ACC112 (cell line): ENCODE results near the gene SFXN2.

ENCODE experiments used
- H2AFZ ChIP-seq: fragments of 200-600 bp; sonication (generic); one replicate; pipeline ENCODE4 v1.6.0; 2017; ENCODE audit warnings: antibody characterized with exemption, low read length; ENCODE audit not compliant: unreplicated experiment
- H3K27ac ChIP-seq: fragments of 200-600 bp; sonication (generic); 2 replicates; pipeline ENCODE4 v1.5.1; 2014; ENCODE audit warnings: low read depth, mild to moderate bottlenecking, antibody characterized with exemption, low read length, moderate library complexity
- H3K27me3 ChIP-seq: fragments of 200-600 bp; sonication (generic); 2 replicates; pipeline ENCODE4 v1.6.1; 2014; ENCODE audit warnings: mild to moderate bottlenecking, antibody characterized with exemption, low read length, moderate library complexity, mixed read lengths; ENCODE audit not compliant: insufficient read depth
- H3K36me3 ChIP-seq: fragments of 200-600 bp; sonication (generic); 2 replicates; pipeline ENCODE4 v1.6.1; 2016; ENCODE audit warnings: mild to moderate bottlenecking, antibody characterized with exemption, low read length, moderate library complexity, mixed read lengths; ENCODE audit not compliant: insufficient read depth
- H3K4me1 ChIP-seq: fragments of 200-600 bp; sonication (generic); one replicate; pipeline ENCODE4 v1.6.1; 2016; ENCODE audit warnings: low read length, mixed read lengths; ENCODE audit not compliant: insufficient read depth, unreplicated experiment, control insufficient read depth
- H3K4me3 ChIP-seq: fragments of 200-600 bp; sonication (generic); 2 replicates; pipeline ENCODE4 v1.5.1; 2014; ENCODE audit warnings: mild to moderate bottlenecking, low read depth, low read length
- H3K79me2 ChIP-seq: fragments of 200-600 bp; sonication (generic); one replicate; pipeline ENCODE4 v1.6.0; 2016; ENCODE audit warnings: low read length; ENCODE audit not compliant: control insufficient read depth, unreplicated experiment, insufficient read depth

Gene SFXN2

DNA sequence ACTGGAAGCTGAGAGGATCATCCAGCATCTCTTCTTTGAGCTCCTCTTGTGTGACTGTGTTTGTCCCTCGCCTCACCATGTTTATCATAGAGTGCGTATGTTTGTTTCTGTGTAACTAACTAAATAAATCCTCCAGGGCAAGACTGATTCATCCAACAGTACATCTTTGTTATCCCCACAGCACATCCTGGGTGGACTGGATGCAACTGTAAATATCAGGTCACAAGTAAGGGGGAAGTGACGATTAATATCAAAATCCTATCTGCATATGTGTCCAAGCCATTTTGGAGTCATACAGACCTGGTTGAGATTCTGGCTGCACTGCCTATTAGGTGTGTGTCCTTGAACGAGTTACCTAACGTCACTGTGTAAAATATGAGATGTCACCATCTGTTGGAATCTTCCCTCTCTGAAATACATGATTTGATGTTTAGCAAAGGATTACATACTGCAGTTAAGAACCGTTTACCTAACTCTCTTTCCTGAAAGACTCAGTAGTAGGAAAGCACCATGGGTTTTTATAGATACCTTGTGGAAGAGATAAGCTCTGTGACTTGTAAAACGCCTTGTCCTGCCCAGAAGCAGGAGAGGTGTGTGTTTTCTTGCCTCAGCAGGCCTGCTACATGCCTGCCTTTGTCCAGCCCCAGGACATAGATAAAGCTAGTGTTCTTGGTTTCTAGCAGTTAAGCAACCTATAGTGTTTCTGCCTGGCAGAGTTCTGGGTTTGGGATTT, 55.1 kb downstream of the SFXN2 start:
- peaks cover 21% of the 10 kb centered on the region for H3K79me2 ChIP-seq
- H3K27me3 ChIP-seq = no peaks in the 10 kb centered on the region
- no peak overlapping the region for H2AFZ ChIP-seq
- no peak overlapping the region for H3K27ac ChIP-seq
- H3K4me3 ChIP-seq = no peak overlapping the region
- no peaks in the 10 kb centered on the region for H3K36me3 ChIP-seq
- H3K4me1 ChIP-seq = peaks cover 28% of the 10 kb centered on the region

DNA sequence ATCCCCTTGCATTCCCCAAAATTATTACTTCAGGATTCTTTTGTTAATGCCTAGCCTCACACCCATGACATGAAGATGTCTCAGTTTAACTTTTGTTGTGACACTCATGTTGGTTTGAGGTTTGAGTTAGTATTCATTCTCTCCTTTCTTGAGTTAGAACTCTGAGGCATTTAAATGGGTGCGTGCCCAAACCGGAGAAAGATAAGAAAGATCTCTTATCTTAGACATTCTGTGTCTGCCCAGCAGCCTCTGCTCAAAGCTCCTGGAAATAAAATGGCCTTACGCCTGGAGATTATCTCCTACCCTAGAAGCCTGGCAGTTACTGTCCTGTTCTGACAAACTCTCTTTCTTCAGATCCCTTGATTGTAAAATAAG, 55.7 kb downstream of the SFXN2 start:
- Histone ChIP-seq H3K27me3 (no peaks in the 10 kb centered on the region), H3K4me1 (peaks cover 33% of the 10 kb centered on the region), H3K27ac (no peak overlapping the region), H3K36me3 (no peaks in the 10 kb centered on the region), H3K4me3 (no peak overlapping the region), H2AFZ (no peak overlapping the region), H3K79me2 (peaks cover 20% of the 10 kb centered on the region)

DNA sequence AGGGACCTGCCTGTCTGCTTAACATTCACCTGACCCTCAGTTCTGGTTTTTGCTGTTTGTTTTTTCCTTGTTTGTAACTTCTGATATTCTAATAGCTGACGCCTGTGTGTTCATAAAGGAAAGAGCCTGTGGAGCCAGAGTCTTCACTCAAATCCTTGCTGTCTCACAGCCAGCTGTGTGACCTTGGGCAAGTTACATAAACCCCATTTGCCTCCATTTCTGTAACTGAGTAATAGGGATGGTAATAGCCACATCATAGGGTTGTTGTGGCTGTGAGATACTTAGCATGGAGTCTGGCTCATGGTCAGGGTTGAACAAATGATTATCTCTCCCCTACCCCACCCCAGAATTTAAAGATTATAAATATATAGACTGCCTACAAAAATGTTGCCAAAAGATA, 56.4 kb downstream of the SFXN2 start:
- no peaks in the 10 kb centered on the region for H3K36me3 ChIP-seq
- H3K4me1 ChIP-seq = peaks cover 40% of the 10 kb centered on the region
- H3K4me3 ChIP-seq = no peak overlapping the region
- H3K27me3 ChIP-seq = no peaks in the 10 kb centered on the region
- H3K27ac ChIP-seq = no peak overlapping the region
- peaks cover 21% of the 10 kb centered on the region for H3K79me2 ChIP-seq
- no peak overlapping the region for H2AFZ ChIP-seq

DNA sequence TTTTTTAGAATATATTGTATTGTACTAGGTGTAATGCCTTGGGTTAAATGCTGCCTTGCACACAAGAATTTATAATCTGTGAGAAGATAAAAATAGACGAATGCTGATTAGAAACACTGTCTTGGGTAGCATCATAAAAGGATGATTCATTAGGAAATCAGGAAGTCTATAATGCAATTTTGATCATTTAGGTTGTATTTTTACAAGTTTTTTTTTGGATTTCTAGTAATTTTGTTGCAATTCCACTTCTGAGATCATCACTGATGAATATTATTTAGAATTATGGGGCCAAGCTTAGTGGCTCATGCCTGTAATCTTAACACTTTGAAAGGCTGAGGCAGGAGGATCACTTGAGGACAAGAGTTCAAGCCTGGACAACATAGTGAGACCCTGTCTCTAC, 58.9 kb downstream of the SFXN2 start:
- Histone ChIP-seq H3K79me2 (peaks cover 29% of the 10 kb centered on the region), H3K4me1 (peaks cover 55% of the 10 kb centered on the region), H3K27ac (peak overlapping the region; percentile 86), H3K4me3 (no peak overlapping the region), H3K36me3 (no peaks in the 10 kb centered on the region), H3K27me3 (no peaks in the 10 kb centered on the region), H2AFZ (no peak overlapping the region)

DNA sequence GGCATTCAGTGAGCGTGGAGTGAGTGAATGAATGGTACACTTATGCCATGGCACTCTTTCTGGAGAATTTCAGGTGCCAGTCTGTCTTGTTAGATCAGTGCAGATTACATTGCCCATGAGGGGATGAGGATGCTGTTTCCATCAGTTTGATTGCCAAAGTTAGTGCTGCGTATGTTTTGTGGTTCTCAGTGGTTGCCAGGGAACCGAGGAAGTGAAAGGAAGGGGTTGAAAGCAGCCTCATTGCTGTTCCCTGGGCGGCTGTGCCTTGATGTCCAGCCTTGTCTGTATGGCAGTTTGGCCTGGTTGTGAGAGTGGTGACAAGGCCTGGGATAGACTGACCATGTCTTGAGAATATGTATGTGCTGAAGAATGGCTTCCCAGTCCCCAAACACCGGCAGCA, 59.5 kb downstream of the SFXN2 start:
- H3K4me3 ChIP-seq = no peak overlapping the region
- H3K27me3 ChIP-seq = no peaks in the 10 kb centered on the region
- H2AFZ ChIP-seq = no peak overlapping the region
- H3K4me1 ChIP-seq = peaks cover 61% of the 10 kb centered on the region
- peak overlapping the region; percentile 86; the same call in 1 of the 2 replicates for H3K27ac ChIP-seq
- H3K36me3 ChIP-seq = no peaks in the 10 kb centered on the region
- peaks cover 36% of the 10 kb centered on the region for H3K79me2 ChIP-seq

DNA sequence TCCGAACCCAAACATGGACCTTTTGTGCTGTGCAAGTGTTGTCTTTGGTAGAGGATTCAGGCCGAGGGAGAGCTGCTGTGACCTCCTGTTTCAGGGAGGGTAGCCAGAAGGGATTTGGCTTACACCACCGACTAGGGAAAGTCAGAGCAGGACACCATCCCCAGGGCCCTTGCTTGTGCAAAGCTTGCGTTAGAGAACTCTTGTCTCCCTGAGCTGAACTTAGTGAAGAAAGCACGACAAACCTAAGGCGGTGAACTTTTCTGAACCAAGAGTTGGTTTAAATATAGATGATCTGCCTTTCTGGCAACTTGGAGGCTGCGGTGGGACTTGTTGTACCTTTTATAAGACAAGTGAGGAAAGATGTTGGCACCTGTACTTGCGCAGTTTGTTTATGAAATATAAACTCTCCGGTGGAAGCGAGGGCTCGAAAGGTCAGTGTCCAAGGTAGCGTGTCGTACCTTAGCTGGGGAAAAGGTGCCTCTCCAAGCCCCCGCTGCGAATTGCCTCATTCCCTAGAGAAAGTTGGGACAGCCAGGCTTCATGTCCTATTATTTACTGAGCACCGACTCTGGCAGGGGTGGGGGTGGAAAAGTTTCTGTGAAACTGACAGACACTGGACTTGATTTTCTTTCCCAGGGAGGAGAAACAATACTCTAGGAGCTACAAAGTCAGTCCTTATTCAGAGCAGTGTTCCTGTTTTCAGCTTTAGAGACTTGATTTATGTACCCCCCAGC, 60.9 kb downstream of the SFXN2 start:
- Histone ChIP-seq H3K36me3 (no peaks in the 10 kb centered on the region), H3K4me1 (peaks cover 75% of the 10 kb centered on the region), H2AFZ (no peak overlapping the region), H3K27me3 (no peaks in the 10 kb centered on the region), H3K79me2 (peaks cover 43% of the 10 kb centered on the region), H3K27ac (peak overlapping the region; percentile 86), H3K4me3 (peak overlapping the region; percentile 74)

DNA sequence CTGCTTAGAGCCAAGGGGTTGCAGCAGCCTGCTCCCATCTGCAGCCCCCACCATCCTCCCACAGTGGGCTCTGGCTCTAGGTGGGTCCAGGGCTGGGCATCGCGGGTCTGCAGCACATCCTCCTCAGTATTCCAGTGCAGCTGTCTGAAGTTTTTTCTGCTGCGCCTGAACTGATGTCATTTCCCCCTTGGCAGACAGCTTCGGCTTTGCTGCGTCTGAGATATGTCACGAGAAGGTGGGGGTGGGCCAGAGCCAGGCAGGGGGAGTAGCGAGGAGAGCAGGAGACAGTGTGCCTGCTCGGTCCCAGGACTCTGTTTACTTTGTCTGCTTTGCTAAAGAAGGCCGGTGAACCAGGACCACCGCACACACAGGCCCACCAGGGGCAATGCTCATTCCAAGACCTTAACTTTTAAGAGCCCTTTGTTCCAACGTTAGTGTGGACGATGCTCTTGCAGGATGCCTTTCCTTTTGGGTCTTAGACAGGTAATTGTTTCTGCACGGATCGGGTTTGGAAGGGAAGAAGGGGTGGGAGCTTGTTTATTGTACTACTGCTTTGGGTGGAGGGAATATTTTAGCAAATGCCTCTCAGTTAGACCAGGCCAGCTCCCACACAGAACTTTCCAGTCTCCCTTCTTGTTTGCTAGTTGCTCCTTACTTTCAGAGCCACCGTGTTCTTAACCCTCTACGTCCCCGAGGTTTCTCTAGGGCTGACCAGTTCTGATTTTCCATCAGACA, 61.7 kb downstream of the SFXN2 start:
- Histone ChIP-seq H3K79me2 (peaks cover 49% of the 10 kb centered on the region), H3K27ac (peak overlapping the region; percentile 86), H3K36me3 (no peaks in the 10 kb centered on the region), H2AFZ (peak overlapping the region; percentile 7), H3K4me1 (peaks cover 82% of the 10 kb centered on the region), H3K27me3 (no peaks in the 10 kb centered on the region), H3K4me3 (peak overlapping the region; percentile 74)

DNA sequence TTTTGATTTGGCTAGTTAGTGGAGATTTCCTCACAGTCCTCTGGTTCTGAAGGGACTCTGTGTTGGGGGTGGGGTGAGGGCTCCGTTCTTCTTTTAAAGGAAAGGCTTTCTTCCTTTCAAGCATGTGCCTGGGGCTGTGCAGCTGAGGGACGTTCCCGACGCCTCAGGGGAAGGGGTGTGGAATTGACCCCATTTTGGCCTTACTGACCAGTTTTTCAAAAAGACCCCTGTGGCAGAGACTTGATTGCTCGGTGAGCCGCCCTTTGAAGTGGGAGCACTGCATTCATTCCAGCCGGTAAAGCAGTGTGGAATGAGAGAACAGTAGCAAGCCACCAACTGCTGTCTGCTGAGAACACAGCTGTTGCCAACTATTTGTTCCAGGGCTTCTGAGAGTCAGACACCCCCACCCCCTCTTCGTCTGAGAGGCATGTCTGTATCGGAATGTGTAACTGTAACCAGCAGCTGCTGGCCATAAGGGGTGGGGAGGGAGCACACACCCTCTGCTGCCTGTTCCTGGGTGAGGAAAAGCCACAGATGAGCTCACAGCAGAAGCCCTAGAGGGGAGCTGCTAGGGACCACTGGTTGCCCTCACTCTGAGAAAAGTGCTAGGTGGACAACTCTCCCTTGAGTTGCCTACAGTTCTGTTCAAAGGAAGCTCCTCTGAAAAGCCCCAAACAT, 62.5 kb downstream of the SFXN2 start:
- Histone ChIP-seq H3K27ac (peak overlapping the region; percentile 86), H3K4me3 (peak overlapping the region; percentile 74), H3K79me2 (peaks cover 57% of the 10 kb centered on the region), H3K36me3 (no peaks in the 10 kb centered on the region), H3K4me1 (peaks cover 91% of the 10 kb centered on the region), H3K27me3 (no peaks in the 10 kb centered on the region), H2AFZ (no peak overlapping the region)

DNA sequence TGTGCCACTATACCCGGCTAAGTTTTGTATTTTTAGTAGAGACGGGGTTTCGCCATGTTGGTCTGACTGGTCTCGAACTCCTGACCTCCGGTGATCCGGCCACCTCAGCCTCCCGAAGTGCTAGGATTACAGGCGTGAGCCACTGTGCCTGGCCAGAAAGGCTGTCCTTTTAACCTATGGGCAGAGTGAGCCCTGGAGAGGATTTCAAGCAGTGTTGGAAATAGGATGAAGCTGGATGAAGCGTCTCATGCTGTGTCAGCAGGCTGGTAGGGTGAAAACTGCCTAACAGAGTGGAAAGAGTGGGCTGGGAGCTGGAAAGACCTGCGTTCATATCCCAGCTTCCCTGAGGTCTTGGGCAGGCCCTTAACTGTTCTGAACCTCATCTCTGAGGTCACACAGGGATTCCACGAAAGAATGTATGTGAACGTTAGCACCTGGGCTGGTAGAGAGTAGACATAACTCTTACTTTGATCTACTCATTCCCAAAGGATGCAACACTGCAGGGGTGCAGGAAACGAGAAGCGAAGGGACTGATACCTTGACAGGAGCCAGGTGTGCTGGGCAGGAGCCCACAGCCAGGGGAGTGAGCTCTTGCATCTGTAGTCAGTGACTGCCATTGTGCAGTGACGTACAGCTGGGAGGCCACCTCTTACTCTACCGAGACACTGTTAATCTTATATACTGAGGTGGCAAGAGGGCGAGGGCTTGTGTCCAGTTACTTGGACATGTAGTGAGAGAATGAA, 63.4 kb downstream of the SFXN2 start:
- H3K79me2 ChIP-seq = peaks cover 57% of the 10 kb centered on the region
- peak overlapping the region; percentile 86; the same call in 1 of the 2 replicates for H3K27ac ChIP-seq
- no peaks in the 10 kb centered on the region for H3K27me3 ChIP-seq
- no peak overlapping the region for H3K4me3 ChIP-seq
- H3K36me3 ChIP-seq = no peaks in the 10 kb centered on the region
- H2AFZ ChIP-seq = no peak overlapping the region
- peaks cover 95% of the 10 kb centered on the region for H3K4me1 ChIP-seq

DNA sequence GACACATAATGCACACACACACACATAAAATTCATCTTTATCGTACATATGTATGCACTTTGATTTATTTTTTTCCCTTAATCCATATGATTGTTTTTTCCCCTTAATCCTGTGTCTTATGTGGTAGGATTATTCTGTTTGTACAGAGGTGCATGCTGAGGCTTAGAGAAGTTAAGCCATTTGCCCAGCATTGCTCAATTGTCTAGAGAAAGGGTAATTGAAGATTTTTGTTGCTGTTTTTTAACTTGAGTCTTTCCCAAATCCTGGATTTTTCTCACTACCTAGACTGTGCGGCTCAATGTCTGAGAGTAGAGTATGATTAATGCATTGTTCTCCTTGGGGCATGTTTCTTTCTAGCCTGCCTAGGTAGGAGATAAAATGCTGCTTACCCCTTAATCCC, 64.3 kb downstream of the SFXN2 start:
- Histone ChIP-seq H3K27me3 (no peaks in the 10 kb centered on the region), H2AFZ (no peak overlapping the region), H3K79me2 (peaks cover 58% of the 10 kb centered on the region), H3K36me3 (no peaks in the 10 kb centered on the region), H3K27ac (no peak overlapping the region), H3K4me3 (no peak overlapping the region), H3K4me1 (peaks cover 95% of the 10 kb centered on the region)
